Epidermal melanocyte (primary cell): ENCODE results near the gene AFM.
"Not testable (repeated sequence)": the region's sequence is repeated elsewhere in the genome, so short reads cannot be mapped to it uniquely, and the experiment has no call there.

Experiments
- DNase-seq: peaks from one replicate; pipeline ENCODE4 v3.0.0; 2011; ENCODE audit warnings: low spot score; ENCODE audit not compliant: insufficient read length

The AFM gene

DNA sequence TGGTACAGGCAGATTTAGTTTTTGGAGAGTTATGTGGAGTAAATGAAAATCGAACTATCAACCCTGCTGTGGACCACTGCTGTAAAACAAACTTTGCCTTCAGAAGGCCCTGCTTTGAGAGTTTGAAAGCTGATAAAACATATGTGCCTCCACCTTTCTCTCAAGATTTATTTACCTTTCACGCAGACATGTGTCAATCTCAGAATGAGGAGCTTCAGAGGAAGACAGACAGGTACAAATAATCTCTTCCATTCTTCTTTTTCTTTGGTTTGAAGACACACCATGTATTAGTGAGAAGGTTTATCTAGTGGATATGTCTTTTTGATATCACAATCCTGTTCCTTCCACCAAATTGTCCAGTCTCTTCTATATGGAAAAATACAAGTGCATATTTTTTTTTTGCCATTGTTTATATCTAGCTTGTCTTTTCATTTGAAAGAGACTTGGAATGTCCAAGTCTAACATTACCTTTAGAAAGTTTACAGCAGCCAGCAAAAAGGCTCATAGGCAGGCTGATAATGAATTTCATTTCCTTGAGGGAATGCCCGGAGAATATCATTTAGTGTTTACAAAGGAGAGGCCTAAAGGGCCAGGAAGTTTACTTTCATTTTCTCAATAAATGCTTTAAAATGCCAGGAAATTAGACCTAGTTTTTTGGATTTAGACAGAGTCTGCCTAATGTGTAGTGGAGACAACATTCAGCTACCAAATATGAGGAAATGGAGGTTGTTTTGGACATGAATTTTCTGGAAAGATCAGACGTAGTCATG is 18.6 kb downstream of the AFM start:
- DNase-seq: no peak

DNA sequence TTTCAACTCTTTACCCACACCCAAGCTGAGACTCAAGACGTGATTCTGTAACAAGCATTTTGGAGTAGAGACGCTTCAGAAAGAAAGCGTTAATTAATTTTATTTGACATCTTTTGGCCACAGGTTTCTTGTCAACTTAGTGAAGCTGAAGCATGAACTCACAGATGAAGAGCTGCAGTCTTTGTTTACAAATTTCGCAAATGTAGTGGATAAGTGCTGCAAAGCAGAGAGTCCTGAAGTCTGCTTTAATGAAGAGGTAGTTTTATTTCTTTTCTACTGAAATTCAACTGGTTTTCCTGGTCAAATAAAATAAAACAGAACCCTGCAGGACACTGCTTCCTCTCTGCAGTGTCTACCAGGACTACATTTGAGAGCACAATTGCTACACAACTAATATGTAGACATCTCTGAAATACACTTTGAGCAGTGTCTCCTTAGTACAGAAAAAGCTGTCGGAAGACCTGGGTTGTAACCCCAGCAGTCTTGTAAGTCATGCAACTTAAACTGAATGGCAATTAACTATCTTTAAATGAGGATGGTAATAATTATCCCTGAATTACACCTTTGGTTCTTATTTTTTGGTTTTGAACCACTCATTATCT is 20.2 kb downstream of the AFM start:
- no peak for DNase-seq

DNA sequence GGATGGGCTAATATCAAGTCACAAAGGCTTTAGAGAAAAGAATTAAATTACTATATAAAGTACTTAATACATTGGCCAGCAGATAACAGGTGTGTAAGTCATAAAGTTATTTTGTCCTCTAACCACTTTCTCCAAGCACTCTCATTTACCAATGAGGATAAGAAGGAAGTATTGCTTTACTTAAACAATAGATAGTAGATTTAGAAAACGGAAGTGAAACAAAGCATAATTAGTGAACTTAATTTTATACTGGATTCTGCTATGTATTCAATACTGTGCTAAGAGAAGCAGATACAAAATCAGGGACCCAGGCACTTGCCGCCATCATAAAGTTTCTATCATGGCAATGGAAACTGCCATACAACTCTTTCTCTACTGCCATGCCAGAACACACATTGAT is 24.0 kb downstream of the AFM start:
- DNase-seq: no peak

DNA sequence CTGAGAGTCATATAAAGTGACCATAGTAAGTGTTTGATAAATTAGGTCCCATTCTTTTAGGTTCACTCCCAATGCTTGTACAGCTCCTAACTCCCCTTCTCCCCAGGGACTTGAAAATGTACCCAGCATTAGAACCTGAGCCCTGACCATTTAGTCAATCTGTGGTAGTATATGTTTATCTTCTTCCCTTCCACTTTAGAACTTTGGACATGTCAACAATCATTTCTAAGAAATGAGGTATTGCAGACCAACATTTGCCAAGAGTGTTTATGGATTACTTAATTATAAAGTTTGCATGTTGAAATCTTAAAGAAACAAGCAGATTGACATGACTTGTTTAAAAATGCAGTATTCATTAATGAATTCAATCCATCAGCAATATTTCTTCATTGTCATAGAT is 26.0 kb downstream of the AFM start:
- DNase-seq: no peak

DNA sequence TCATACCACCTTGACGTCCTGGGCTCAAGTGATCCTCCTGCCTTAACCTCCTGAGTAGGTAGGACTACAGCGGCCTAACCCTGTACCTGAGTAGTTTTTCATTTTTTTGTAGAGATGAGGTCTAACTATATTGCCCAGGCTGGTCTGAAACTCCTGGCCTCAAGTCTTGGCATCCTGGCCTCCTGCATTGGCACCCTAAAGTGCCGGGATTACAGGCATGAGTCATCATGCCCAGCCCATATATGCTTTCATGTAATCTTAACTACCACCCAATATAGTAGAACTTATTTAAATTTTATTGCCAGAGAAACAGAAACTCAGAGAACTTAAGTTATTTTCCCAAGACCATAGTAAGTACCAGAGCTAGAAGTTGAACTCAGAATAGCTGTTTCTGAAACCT is 27.1 kb downstream of the AFM start:
- DNase-seq: no peak

DNA sequence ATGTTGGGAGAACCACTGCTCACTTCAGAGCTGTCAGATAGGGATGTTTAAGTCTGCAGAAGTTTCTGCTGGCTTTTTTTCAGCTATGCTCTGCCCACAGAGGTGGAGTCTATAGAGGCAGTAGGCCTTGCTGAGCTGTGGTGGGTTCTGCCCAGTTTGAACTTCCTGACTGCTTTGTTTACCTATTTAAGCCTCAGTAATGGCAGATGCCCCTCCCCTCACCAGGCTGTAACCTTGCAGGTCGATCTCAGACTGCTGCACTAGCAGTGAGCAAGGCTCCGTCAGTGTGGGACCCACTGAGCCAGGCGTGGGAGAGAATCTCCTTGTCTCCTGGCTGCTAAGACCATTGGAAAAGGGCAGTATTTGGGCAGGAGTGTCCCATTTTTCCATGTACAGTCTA is 36.8 kb downstream of the AFM start:
- no peak for DNase-seq

DNA sequence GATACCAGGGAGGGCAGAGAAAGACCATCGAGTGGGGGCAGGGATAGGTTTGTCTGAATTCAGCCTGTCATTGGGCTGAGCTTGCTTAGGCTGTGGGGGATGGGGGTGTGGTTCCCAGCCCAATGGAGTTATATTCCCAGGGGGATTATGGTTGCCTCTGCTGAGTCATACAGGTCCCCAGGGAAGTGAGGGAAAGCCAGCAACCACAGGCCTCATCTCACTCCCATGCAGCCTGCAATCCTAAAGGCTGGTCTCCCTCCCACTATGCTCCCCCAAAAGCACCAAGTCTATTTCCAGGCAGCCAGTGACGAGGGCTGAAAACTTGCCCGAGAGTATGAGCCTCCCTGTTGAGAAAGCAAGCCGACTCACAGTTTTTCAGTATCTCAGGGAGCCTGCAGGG is 39.3 kb downstream of the AFM start:
- no peak for DNase-seq

DNA sequence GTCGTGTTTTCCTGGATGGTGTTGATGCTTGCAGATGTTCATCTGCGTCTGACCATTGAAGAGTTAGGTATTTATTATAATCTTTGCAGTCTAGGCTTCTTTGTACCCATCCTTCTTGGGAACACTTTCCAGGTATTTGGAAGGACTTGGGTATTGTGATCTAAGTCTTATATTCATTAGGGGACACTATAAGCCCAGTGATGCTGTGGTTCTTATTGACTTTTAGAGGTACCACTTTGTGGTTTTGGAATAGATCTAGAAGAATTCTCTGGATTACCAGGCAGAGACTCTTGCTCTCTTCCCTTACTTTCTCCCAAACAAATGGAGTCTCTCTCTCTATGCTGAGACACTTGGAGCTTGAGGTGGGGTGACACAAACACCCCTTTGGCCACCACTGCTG is 41.6 kb downstream of the AFM start:
- no peak for DNase-seq

DNA sequence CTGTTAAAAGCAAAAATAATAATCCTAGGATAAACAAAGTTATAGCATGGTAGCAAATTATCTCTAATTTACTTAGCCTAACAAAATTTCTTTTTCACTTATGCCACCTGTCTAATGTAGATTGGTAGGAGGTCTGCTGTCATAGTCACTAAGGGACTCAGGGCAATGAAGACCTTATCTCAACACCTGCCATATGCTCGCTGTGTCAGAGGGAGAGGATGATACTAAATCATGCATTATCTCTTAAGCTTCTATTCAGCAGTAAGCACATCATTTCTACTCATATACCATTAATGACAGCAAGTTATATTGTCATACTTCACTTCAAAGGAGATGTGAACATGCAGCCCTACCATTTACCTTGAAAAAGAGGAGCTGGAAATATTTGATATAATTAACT is 44.1 kb downstream of the AFM start:
- no peak for DNase-seq

DNA sequence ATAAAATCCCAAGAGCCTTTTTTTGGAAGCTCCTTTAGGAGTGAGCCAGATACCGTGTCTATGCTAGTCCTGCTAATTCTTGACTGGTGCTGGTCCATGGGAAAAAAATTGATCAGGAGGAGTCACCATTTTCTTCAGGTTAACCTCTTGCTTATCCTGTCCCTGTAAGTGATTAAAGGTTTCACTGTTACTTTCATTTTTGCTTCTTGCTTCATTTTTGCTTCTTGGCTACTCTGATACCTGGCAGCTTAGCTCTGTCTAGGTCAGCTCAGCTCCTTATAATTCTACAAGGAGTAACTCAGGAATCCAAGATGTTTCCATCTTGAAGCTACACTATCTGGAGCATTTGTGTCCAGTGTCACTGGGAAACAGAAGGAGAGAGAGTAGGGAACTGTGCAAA is 45.7 kb downstream of the AFM start:
- no peak for DNase-seq

DNA sequence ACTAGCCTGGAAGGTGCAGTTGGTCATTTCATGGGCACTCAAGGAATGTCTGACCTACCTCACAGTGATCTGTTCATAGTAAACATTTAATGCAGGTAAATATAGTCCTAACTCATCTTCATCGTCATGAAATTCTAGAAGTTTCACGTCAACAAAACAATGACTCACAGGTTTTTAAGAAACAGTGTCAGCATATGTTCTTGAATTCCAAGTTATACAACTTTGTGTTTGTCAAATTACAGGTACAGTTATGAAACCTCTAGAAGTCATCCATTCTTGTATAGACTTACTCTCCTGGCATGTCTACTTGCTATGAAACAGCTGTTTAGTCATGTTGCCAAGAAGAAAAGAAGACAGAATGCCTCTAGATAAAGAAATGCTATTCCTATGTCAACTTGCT is 46.6 kb downstream of the AFM start:
- DNase-seq: no peak

DNA sequence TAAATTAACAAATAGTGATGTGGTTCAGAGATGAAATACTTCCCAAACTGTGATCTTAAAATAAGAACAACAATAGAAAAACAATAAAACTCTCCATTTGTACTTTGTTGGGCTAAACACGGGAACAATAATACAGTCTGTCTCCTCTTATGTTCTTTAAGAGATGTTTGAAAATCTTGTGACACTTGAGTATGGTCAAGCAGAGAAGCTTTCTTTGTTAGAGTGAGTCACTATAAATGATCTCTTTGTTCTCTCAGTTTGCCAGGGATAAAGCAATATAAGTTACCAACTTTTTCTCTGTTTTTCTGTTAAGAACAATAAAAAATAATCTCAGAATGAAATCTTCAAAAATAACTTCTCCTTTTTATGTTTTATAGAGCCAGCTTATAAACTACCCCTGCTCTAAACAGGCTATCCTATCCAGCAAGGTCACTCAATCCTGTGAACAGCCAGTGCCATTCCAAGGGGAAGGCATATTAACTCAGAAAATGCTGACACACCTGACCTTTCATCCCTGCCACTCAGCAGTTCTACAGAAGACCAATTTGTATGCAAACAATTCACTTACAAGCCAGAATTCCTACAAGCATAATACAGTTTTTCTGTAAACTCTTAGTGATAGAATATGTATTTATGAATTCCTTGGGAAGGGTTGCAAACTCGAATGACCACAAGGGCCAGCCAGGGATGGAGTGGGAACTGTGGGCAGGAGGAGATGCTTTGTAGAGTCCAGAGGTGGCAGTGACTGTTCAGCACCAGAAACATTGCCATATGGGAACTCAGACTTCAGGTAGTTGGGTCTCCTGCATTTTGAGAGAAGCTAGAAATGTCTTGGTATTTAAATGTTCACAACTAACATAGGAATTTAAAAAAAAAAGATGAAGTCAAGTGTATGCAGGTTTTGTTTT is 52.2 kb downstream of the AFM start:
- no peak for DNase-seq

DNA sequence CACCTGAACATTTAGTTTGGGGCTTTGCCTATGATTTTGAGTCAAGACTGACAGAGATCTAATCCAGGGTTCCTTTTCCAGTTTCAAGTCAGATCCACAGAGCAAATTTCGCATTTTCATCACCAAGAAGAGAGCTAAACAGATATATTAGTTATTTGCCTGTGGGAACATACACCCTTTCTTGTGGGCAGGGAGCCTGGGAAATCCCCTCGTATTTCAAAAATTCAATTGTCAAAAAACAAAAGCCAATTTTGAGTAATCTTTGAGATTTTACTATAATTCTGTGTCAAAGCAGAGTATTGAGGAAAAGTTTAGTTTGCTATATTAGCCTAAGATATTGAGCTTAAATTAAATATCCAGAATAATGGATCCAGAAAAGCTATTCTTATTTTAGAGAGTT is 56.6 kb downstream of the AFM start:
- DNase-seq: no peak

DNA sequence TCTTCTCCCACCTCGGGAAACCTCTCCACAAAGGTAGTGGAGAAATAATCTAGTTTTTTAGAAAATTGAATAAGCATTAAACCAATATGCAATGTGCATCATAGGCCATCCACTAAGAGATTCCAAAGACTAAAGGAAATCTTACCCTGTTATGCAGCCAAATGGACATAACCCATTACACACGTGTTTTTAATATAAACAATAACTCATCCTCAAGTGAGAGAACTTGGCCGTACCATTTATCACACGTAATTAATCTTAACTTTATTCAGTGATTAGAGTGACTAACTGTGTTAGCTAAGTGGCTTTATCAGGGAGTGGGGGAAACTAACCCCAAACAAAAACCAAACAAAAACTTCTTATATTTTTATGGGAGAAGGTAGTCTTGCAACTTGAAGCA is 57.8 kb downstream of the AFM start:
- DNase-seq: no peak

DNA sequence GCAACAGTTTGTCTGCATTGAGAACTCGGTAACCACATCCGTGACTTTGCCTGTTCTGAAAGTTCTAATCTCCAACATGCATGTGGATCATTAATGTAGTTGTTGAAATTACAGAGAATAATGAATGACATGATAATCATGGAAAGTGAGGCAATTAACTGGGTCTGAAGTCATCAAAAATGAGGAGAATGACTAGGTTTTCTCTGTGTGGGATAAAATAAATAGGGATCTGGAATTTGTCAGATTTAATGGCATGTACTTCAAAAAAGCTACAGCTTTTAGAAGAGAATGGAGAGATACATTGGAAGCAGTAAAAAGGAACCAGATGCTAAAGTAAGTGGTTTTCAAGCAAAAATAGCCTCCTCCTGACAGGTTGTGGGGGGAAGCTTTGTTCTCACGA is 59.3 kb downstream of the AFM start:
- DNase-seq: no peak

DNA sequence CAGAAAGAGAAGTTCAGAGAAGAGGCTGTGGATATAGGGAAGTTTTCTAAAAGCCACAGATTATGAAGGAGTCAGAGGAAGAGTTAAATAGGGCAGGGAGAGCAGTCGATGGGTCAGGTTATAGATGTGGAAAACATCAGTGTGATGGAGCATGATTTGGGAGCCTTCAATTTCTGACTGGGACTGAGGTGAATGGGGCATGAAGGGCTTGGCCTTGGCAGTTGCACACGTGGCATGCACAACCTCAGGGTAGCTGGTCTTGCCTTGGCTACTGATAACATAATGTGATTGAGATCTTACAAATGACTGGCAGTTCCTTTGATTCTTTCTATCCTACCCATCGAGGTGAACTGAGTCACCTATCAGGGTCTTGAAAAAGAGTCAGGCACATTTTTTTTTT is 59.7 kb downstream of the AFM start:
- no peak for DNase-seq

DNA sequence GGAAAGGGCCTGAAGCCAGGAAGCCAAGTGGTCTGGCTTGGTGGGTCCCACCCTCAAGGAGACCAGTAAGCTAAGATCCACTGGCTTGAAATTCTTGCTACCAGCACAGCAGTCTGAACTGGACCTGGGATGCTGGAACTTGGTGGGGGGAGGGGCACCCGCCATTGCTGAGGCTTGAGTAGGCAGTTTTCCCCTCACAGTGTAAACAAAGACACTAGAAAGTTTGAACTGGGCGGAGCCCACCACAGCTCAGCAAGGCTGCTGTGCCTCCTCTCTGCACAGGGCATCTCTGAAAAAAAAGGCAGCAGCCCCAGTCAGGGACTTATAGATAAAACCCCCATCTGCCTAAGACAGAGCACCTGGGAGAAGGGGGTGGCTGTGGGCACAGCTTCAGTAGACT is 63.1 kb downstream of the AFM start:
- DNase-seq: no peak

DNA sequence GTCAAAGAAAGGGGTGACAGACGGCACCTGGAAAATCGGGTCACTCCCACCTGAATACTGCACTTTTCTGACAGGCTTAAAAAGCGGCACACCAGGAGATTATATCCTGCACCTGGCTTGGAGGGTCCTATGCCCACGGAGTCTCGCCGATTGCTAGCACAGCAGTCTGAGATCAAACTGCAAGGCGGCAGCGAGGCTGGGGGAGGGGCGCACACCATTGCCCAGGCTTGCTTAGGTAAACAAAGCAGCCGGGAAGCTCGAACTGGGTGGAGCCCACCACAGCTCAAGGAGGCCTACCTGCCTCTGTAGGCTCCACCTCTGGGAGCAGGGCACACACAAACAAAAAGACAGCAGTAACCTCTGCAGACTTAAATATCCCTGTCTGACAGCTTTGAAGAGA is 69.3 kb downstream of the AFM start:
- not testable (repeated sequence) for DNase-seq
